ENCODE data around the gene PSMB7. TPM values are rescaled to one million over a fixed set of nuclear protein-coding genes. Genes with fewer than 3 reads are reported as not detected.
A peak's percentile ranks its signal among the peaks of the same experiment; 100 is the strongest.

PSMB7 gene
- total and polyA plus RNA-seq, 2 of the 13 experiments (the other 11 are each of a cell fraction or from before 2014, with no cell fraction given): 259 to 291 TPM

- H3K36me3 ChIP-seq (replicated peaks in 1 of 2; ENCODE audit: control insufficient read depth in 1 of 2, insufficient read depth in 2 of 2, low read length in 2 of 2): peaks cover 40 to 87% of the 10 kb centered on the region in 2 experiments
- no peak overlapping the region for H2AFZ ChIP-seq (ENCODE audit: low read length)
- H3K27me3 ChIP-seq (ENCODE audit: control insufficient read depth in 1 of 2, insufficient read depth in 2 of 2, low read length in 2 of 2): no peaks in the 10 kb centered on the region
- in situ Hi-C loops (cut with HindIII; ENCODE audit: extremely low pct_ligation_motif_present, low pct_unique_long_range_greater_than_20kb) (no loop called here), intact Hi-C loops (cut with micrococcal nuclease; ENCODE audit: unreplicated experiment) (no loop called here)
- no peaks in the 10 kb centered on the region for H3K79me2 ChIP-seq (ENCODE audit: insufficient read depth, low read length)
- H3K4me2 ChIP-seq (ENCODE audit: low read depth, low read length): no peak overlapping the region
- no peak overlapping the region for H3K9ac ChIP-seq (ENCODE audit: insufficient read depth, low read depth, low read length)
- no peaks in the 10 kb centered on the region for H4K20me1 ChIP-seq (ENCODE audit: insufficient read depth, low read length)
- H3K27ac ChIP-seq (ENCODE audit: extremely low read length, insufficient read depth, low read length): peak overlapping the region; percentile 27
- POLR2A ChIA-PET: interaction anchor here (0.9 kb wide), 1 partner anchor 36 kb away, joined by 3 read pairs; no protein-coding TSS in a partner anchor
- 83% methylated on average over 7 of the region's 16 CpGs for WGBS (ENCODE audit: low lambda C conversion rate)
- FAIRE-seq (no peak), ATAC-seq (peak; percentile 40), DNase-seq (ENCODE audit: low spot score) (peak; percentile 31)
- no peaks in the 10 kb centered on the region for H3K9me3 ChIP-seq (ENCODE audit: low read length)
- no TSS peak for BruUV-seq (replicated peaks)
- H3K4me1 ChIP-seq (ENCODE audit: insufficient read depth, low read length): peaks cover 14% of the 10 kb centered on the region
- CTCF ChIA-PET (ENCODE audit: low intra/inter-chr PET ratio, low total read pairs): no interaction called here
- H3K4me3 ChIP-seq (replicated peaks in 1 of 3; ENCODE audit: insufficient read depth in 1 of 3, low read depth in 2 of 3, low read length in 3 of 3): no peak overlapping the region
- TF ChIP-seq GATAD2A (CRISPR knock-in tag; IDR thresholded peaks at IDR 0.05) (peak; percentile 41; the same call in 1 of the 2 replicates), SALL1 (CRISPR knock-in tag; IDR thresholded peaks at IDR 0.05) (peak; percentile 67; the same call in 1 of the 2 replicates), E2F1 (CRISPR knock-in tag; IDR thresholded peaks at IDR 0.05) (no peak), ZNF121 (CRISPR knock-in tag; IDR thresholded peaks at IDR 0.05) (0 out of 2 replicates have a peak, but pooled peaks have one; percentile 33), MAX (IDR thresholded peaks at IDR 0.05) (peak; percentile 67; the same call in 1 of the 2 replicates), TBP (CRISPR knock-in tag; IDR thresholded peaks at IDR 0.05) (no peak), TFAP4 (IDR thresholded peaks at IDR 0.05; ENCODE audit: borderline replicate concordance, low read depth) (peak; percentile 95), FOXO1 (CRISPR knock-in tag; IDR thresholded peaks at IDR 0.05) (0 out of 2 replicates have a peak, but pooled peaks have one; percentile 28), PAF1 (CRISPR knock-in tag; IDR thresholded peaks at IDR 0.05) (0 out of 2 replicates have a peak, but pooled peaks have one; percentile 45), MED1 (CRISPR knock-in tag; IDR thresholded peaks at IDR 0.05) (peak; percentile 41; the same call in 1 of the 2 replicates), CTCF (CRISPR knock-in tag; IDR thresholded peaks at IDR 0.05) (peak; percentile 10)
- TF ChIP-seq, protein P1, sequence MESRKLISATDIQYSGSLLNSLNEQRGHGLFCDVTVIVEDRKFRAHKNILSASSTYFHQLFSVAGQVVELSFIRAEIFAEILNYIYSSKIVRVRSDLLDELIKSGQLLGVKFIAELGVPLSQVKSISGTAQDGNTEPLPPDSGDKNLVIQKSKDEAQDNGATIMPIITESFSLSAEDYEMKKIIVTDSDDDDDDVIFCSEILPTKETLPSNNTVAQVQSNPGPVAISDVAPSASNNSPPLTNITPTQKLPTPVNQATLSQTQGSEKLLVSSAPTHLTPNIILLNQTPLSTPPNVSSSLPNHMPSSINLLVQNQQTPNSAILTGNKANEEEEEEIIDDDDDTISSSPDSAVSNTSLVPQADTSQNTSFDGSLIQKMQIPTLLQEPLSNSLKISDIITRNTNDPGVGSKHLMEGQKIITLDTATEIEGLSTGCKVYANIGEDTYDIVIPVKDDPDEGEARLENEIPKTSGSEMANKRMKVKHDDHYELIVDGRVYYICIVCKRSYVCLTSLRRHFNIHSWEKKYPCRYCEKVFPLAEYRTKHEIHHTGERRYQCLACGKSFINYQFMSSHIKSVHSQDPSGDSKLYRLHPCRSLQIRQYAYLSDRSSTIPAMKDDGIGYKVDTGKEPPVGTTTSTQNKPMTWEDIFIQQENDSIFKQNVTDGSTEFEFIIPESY (CRISPR knock-in tag; IDR thresholded peaks at IDR 0.05): peak; percentile 49; the same call in 1 of the 2 replicates
- TF ChIP-seq, protein P2, sequence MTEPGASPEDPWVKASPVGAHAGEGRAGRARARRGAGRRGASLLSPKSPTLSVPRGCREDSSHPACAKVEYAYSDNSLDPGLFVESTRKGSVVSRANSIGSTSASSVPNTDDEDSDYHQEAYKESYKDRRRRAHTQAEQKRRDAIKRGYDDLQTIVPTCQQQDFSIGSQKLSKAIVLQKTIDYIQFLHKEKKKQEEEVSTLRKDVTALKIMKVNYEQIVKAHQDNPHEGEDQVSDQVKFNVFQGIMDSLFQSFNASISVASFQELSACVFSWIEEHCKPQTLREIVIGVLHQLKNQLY (CRISPR knock-in tag; IDR thresholded peaks at IDR 0.05): peak; percentile 32; the same call in 1 of the 2 replicates
- TF ChIP-seq, protein P3, sequence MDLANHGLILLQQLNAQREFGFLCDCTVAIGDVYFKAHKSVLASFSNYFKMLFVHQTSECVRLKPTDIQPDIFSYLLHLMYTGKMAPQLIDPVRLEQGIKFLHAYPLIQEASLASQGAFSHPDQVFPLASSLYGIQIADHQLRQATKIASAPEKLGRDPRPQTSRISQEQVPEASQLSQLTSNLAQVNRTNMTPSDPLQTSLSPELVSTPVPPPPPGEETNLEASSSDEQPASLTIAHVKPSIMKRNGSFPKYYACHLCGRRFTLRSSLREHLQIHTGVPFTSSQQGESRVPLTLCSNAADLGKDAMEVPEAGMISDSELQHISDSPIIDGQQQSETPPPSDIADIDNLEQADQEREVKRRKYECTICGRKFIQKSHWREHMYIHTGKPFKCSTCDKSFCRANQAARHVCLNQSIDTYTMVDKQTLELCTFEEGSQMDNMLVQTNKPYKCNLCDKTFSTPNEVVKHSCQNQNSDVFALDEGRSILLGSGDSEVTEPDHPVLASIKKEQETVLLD (CRISPR knock-in tag; IDR thresholded peaks at IDR 0.05; ENCODE audit: low read depth): no peak
These were observed 64.6 kb downstream of the PSMB7 start for GRCh38 chr9:124350494-124351263.
